ENCODE data around the gene PPIL6.

Gene PPIL6

GRCh38 chr6:109440331-109441068 is at the start of gene PPIL6, which contains the start of gene SMPD2:
Gene PPIL6 (minus strand): TSS chr6:109440628. CDS start chr6:109440590, 38 bp downstream.
Gene SMPD2 (plus strand): TSS chr6:109440724. CDS start chr6:109441122, 398 bp downstream.
- DNase-seq, result peak; percentile 85

GRCh38 chr6:109488001-109488400 is 47.6 kb upstream of the PPIL6 start:
- DNase-seq, result no peak

DNA sequence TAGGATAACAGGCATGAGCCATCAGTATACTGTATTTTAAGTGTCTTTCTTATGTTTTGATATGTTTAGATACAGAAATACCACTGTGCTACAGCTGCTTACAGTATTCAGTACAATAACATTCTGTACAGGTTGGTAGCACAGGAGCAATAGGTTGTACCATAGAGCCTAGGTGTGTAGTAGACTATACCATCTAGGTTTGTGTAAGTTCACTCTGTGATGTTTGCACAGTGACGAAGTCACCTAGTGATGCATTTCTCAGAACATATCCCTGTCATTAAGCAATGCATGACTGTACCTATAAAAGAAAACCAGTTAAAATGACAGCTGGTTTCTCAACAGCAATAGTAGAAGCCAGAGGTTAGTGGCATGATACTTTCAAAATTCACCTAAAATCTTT is 45.6 kb upstream of the PPIL6 start:
- no peak for DNase-seq

GRCh38 chr6:109485266-109485935 is 45.0 kb upstream of the PPIL6 start:
- DNase-seq, result no peak

DNA sequence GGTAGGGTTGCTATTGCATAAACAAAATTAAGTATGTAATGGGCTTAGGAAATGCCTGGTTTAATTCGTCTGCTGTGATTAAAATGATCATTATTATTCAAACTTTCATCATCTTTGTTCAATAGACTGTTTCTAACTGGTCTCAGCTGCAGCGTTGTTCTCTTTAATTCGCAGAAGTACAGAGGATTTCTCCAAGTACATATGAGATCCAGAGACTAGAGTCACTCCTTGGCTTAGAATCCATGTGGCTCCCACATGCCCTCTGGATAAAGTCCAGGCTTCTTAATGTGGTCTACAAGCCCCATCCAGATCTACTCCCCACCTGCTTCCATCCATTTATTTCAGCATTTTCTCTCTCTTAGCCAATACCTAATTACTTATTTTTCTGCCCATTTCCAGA is 43.7 kb upstream of the PPIL6 start:
- DNase-seq, result no peak

- no peak for DNase-seq
These were observed 43.3 kb upstream of the PPIL6 start for GRCh38 chr6:109483735-109484057.

GRCh38 chr6:109482905-109483734 is 42.7 kb upstream of the PPIL6 start, which contains the start of gene ZBTB24:
Gene ZBTB24 (minus strand): TSS chr6:109483219. CDS start chr6:109482026, 1,193 bp downstream.
- peak; percentile 95 for DNase-seq

DNA sequence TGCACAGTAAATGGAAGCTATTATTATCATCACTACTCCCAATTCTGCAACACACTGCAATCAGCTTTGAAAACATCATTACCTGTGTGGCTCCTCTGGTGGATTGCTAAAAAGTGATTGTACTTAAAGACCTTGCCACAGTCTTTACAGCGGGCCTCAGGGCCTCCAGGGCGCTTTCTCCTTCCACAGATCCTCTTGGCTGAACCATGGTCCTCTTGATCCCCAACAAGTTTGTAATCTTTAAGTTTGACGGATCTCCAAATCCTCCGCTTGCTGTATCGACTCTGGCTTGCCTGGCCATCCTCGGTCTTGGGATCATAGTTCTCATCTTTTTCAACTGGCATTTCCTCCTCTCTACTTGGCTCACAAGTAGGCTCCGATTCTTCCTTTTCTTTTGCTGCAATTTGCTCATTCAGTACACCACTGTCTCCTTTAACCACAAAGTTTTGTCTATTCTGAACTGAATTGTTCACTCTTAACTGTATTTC is 40.6 kb upstream of the PPIL6 start:
- no peak for DNase-seq

GRCh38 chr6:109478841-109479624 is 38.6 kb upstream of the PPIL6 start:
- DNase-seq, result no peak

DNA sequence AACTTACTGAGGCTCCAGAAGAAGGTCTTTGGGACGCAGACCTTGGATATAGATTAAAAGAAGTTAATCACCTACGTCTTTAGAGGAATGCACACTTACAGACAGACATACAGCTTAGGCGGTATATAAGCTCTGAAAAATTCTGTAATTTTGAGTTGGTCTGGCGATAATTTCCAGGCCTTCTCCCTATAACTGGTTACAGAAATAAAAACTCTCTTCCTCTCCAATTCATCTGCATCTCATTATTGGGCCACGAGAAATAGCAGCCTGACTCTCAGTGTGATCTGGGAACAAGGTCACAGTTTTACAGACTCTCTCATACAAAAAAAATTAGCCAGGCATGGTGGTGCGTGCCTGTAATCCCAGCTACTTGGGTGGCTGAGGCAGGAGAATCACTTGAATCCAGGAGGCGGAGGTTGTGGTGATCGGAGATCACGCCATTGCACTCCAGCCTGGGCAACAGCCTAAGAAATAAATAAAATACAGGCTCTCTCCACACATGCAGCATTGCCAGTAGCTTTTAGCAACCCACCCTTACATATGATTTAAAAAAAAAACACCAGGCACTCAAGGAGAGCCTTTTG is 37.9 kb upstream of the PPIL6 start:
- no peak for DNase-seq

DNA sequence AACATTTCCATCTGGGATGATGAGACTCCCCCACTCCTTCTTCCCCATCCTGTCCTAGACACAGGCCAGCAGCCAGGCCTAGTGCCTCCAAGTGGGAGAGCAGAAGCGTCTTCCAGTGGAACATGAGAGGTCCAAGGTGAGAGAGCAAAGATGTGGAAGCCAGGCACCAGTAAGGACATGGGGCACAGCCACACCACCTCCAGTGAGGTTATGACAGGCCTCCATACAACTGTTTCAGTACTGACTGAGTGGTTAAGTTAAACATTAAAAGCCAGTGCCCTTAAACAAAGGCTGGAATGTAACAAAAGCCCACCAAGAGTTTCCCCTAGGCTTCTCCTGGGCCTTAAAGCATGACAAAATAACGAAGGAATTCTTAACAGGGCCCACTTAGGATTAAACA is 37.3 kb upstream of the PPIL6 start:
- DNase-seq, result no peak

DNA sequence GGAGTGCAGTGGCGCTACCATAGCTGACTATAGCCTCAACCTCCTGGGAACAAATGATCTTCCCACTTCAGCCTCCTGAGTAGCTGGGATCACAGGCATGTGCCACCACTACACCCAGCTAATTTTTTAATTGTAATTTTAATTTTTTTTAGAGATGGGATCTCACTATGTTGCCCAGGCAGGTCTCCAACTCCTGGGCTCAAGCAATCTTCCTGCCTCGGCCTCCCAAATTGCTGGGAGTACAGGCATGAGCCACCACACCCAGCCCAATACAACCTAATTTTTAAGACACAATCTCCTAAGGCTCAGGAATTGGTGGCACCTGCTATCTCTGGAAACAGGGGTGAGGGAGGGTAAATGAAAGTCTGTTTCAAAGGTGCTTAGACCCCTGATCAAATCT is 36.8 kb upstream of the PPIL6 start:
- no peak for DNase-seq

GRCh38 chr6:109475625-109476024 is 35.2 kb upstream of the PPIL6 start:
- no peak for DNase-seq

- no peak for DNase-seq
These were observed 34.6 kb upstream of the PPIL6 start for GRCh38 chr6:109474995-109475394.

- DNase-seq, result no peak
These were observed 32.7 kb upstream of the PPIL6 start for GRCh38 chr6:109473120-109473519.

DNA sequence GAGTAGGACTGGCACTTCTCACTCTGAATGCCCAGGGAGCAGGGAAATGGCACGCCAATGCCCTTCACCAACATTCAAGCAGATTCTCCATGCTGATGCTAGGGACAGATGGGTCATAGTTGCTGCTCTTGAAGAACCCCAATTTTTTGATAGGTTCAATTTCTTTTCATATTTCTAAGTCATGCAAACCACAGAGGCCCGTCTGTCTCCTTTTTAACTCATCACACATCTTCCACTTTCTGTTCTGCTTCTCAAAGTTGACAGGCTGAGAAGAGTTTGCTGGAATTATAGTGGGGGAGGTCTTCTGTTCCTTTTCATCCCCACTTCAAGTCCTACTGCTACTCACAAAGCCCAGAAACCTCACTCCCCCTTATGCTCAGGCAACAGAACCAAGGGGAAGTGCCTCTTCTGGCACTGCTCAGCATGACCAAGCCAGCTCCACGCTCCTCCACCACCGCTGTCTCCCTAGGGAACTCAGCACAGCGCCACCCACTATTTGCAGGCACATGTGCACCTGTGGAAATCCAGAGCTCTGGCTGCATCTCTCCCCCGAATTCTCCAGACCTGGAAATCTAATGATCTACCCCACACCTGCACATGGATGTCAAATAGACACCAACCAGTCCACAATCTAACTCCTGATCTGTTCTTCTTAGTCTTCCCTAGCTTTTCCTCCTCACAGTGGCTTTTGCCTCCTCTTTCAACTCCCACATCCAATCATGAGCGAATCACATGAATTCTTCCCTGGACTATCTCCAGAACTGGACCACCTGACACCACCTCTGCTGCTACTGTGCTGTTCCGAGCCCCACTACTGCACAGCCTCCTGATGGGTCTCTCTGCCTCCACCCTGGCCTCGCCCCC is 31.9 kb upstream of the PPIL6 start:
- no peak for DNase-seq

- no peak for DNase-seq
These were observed 30.8 kb upstream of the PPIL6 start for GRCh38 chr6:109471105-109471810.

- no peak for DNase-seq
These were observed 29.3 kb upstream of the PPIL6 start for GRCh38 chr6:109469591-109470189.

DNA sequence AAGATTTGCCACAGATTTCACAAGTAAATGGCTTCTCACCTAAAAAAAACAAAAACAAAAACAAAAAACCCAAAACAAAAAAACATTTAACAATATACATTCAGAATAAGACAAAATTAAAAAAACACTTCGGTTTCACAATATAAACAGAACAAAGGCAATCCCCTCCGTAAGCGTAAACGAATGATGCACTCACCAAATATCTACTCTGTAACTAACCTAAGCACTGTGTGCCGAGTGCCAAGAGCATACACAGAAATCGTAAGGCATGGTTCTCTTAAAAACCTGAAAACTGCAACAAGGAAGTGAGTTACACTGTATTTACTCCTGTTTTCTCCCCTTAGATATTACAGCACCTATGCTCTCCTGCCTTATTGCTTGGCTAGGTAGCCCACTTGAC is 27.3 kb upstream of the PPIL6 start:
- DNase-seq, result no peak
